Thyroid gland (tissue), 4 donors: ENCODE measurements around the gene ANP32D.

Source experiments
- POLR2A ChIP-seq, 2 donors: fragments of 450-650 bp; IDR thresholded peaks; one replicate each; pipeline ENCODE4 v1.6.1; 2017; ENCODE audit warnings: antibody characterized with exemption in 2 of 2, mild to moderate bottlenecking in 2 of 2, moderate library complexity in 1 of 2
- TF ChIP-seq, protein P1 (sequence below), 6 experiments: fragments of 200-600 bp in 3 of 6; fragments of 450-650 bp in 3 of 6; sonication (generic) in 3 of 6; IDR thresholded peaks; one replicate each; pipeline ENCODE4 v1.5.1; 2016 to 2019; ENCODE audit warnings: antibody characterized with exemption in 6 of 6, mild to moderate bottlenecking in 2 of 6, inconsistent platforms in 1 of 6, moderate library complexity in 1 of 6

DNA sequence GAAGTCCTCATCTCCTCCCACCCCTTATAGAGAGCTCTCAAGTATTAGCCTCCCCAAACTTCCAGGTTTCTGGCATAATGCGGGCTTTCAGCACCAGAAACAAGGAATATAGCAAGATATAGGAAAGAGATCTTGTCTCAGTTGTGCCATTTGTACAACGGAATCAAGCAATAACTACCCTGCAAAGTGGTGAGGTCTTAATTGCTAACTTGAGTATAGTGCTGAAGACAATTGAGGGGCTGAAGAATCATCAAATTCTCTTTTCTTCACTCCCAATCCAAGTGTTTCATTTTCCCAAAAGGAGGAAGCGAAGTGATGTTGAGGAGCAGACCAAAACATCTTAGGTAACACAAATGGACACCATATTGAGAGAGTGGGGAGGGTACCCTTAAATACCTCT, 26.8 kb upstream of the ANP32D start:
- TF ChIP-seq, protein P1, sequence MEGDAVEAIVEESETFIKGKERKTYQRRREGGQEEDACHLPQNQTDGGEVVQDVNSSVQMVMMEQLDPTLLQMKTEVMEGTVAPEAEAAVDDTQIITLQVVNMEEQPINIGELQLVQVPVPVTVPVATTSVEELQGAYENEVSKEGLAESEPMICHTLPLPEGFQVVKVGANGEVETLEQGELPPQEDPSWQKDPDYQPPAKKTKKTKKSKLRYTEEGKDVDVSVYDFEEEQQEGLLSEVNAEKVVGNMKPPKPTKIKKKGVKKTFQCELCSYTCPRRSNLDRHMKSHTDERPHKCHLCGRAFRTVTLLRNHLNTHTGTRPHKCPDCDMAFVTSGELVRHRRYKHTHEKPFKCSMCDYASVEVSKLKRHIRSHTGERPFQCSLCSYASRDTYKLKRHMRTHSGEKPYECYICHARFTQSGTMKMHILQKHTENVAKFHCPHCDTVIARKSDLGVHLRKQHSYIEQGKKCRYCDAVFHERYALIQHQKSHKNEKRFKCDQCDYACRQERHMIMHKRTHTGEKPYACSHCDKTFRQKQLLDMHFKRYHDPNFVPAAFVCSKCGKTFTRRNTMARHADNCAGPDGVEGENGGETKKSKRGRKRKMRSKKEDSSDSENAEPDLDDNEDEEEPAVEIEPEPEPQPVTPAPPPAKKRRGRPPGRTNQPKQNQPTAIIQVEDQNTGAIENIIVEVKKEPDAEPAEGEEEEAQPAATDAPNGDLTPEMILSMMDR (IDR thresholded peaks at IDR 0.05) = no peak
- no peak for TF ChIP-seq POLR2A (IDR thresholded peaks at IDR 0.05)
